Retinal pigment epithelial cell (primary cell): ENCODE data around the gene CSKMT.
"Not testable (repeated sequence)": the region's sequence is repeated elsewhere in the genome, so short reads cannot be mapped to it uniquely, and the experiment has no call there.

Experiments
- DNase-seq: peaks from one replicate; pipeline ENCODE4 v3.0.0-alpha.2; 2010; ENCODE audit warnings: low read depth
- H3K4me3 ChIP-seq: 2 replicates; pipeline ENCODE4 v1.5.1; 2011; ENCODE audit warnings: mild to moderate bottlenecking, low read length, control low read depth, moderate library complexity
- TF ChIP-seq, protein P1 (sequence below): conservative IDR thresholded peaks from 2 replicates; pipeline ENCODE4 v1.5.1; 2011; ENCODE audit warnings: low read depth, low read length, control low read depth, inconsistent platforms

The CSKMT gene

DNA sequence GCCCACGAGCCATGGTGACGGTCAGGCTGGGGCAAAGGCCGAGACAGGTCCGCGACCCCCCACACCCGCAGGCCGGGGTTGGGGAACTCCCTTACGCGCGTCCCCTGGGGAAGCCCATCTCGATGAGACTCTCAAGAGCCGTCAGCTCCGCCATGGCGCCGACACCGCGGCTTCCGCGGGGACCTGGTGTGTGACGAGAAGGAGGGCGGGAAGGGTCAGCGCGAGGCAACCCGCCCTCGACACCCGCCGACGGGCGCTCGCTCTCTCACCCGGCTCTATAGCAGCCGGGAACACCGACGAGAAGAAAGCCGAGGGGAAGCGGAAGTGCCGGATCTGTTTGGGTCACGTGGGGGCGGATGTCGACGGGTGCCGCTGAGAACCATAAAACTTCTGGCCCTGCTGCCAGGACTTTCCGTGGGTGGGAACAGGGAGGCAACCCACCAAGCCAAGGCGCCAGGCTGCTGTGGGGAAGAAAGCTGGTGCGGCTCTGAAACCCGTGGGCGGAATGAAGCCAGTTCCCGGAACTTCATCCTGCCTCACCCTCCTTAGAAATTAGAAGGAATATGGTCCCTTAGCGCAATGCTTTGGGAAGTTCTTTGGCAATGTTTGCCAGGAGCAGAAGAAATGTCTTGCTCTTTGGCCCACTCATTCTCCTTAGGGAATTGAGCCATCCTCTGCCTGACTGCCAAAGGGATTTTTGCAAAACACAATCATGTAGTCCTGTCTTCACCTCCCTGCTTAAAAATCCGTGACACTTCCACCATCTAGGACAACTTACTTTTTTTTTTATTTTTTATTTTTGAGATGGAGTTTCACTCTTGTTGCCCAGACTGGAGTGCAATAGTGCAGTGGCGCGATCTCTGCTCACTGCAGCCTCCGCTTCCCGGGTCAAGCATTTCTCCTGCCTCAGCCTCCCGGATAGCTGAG is 13.9 kb downstream of the CSKMT start, which contains the start of gene UBXN1:
Gene UBXN1 (minus strand): TSS at position 304 of the 927 bp plus-strand sequence. CDS start 150 bp downstream, at position 154.
- DNase-seq, result no peak
- H3K4me3 ChIP-seq, result peak within 1 kb of the TSS; percentile 95
- TF ChIP-seq, protein P1, sequence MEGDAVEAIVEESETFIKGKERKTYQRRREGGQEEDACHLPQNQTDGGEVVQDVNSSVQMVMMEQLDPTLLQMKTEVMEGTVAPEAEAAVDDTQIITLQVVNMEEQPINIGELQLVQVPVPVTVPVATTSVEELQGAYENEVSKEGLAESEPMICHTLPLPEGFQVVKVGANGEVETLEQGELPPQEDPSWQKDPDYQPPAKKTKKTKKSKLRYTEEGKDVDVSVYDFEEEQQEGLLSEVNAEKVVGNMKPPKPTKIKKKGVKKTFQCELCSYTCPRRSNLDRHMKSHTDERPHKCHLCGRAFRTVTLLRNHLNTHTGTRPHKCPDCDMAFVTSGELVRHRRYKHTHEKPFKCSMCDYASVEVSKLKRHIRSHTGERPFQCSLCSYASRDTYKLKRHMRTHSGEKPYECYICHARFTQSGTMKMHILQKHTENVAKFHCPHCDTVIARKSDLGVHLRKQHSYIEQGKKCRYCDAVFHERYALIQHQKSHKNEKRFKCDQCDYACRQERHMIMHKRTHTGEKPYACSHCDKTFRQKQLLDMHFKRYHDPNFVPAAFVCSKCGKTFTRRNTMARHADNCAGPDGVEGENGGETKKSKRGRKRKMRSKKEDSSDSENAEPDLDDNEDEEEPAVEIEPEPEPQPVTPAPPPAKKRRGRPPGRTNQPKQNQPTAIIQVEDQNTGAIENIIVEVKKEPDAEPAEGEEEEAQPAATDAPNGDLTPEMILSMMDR, result no peak

DNA sequence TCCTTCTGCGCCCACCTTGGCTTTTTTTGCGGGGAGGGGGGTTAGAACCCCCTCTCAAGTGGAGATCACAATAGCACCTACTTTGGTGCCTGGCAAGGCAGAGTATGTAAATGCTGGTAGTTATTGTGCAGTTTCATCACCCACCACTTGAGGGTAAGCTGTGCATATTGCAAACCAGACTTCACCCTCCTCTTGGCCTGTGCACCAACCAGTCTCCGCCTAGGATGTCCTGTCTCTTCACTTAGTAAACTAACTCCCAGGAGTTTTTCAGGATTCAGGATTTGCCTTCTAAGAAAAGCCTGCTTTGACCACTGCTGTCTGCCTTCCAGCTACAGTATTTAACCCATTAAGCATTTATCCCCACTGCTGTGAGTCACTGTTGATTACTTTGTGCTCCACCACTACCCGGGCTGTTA is 15.7 kb downstream of the CSKMT start:
- TF ChIP-seq, protein P1, result peak; percentile 64
- DNase-seq, result no peak
- H3K4me3 ChIP-seq, result no peak overlapping the region

DNA sequence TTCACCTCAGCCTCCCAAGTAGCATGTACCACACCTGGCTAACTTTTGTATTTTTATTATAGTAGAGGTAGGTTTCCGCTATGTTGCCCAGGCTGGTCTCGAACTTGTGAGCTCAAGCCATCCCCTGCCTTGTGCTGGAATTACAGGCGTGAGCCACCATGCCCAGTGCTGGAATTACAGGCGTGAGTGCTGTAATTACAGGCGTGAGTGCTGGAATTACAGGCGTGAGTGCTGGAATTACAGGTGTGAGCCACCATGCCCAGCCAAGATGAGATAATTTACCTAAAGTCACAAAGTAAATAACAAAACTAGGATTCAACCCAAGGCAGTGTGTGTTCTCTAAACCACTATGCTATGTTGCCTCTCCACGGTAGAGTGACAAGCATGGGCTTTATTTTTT is 17.4 kb downstream of the CSKMT start:
- H3K4me3 ChIP-seq, result no peak overlapping the region
- DNase-seq, result no peak

GRCh38 chr11:62687508-62688396 is 22.6 kb downstream of the CSKMT start:
- H3K4me3 ChIP-seq, result peak overlapping the region; percentile 33
- TF ChIP-seq, protein P1, result no peak
- DNase-seq, result no peak

More for the DNA sequence above, 17.4 kb downstream of the CSKMT start:
- TF ChIP-seq, protein P1, result no peak

GRCh38 chr11:62688491-62688890 is 23.4 kb downstream of the CSKMT start:
- TF ChIP-seq, protein P1, result no peak
- no peak overlapping the region for H3K4me3 ChIP-seq
- DNase-seq, result no peak

GRCh38 chr11:62689421-62690183 is 24.5 kb downstream of the CSKMT start, which contains the start of gene LRRN4CL:
Gene LRRN4CL, minus strand, starts transcription at chr11:62689530. Its CDS starts 1,022 bp downstream, at chr11:62688508.
- TF ChIP-seq, protein P1, result no peak
- H3K4me3 ChIP-seq, result no peak within 1 kb of the TSS

GRCh38 chr11:62693624-62694023 is 28.5 kb downstream of the CSKMT start:
- H3K4me3 ChIP-seq, DNase-seq: not testable (repeated sequence)

More at GRCh38 chr11:62689421-62690183, 24.5 kb downstream of the CSKMT start, which contains the start of gene LRRN4CL:
- no peak for DNase-seq
